Natural killer cell (primary cell): ENCODE results near the gene EPHA2. TPM values are rescaled to one million over a fixed set of nuclear protein-coding genes. Genes with fewer than 3 reads are reported as not detected.

Experiments
- ATAC-seq, 3 donors: fragments of 150-1000 bp in 2 of 3; fragments of 200-7000 bp in 1 of 3; cut with Tn5 transposase; 1 replicate in 1 of 3; 2 replicates in 2 of 3; pipeline ENCODE4 v1.10.0; 2021; ENCODE audit warnings: mild to moderate bottlenecking in 2 of 3, moderate library complexity in 2 of 3
- DNase-seq, 2 donors: peaks; one replicate each; pipeline versions ENCODE4 v3.0.0 to v3.0.0-alpha.2; 2013 to 2021; ENCODE audit warnings: mixed read lengths in 1 of 2
- H3K27ac ChIP-seq: one replicate; pipeline ENCODE4 v1.5.1; 2013; ENCODE audit warnings: mild to moderate bottlenecking, low read length
- H3K27me3 ChIP-seq: one replicate; pipeline ENCODE4 v1.6.1; 2013; ENCODE audit warnings: low read length; ENCODE audit not compliant: control insufficient read depth, insufficient read depth
- H3K36me3 ChIP-seq: one replicate; pipeline ENCODE4 v1.6.1; 2013; ENCODE audit warnings: low read length; ENCODE audit not compliant: control insufficient read depth, insufficient read depth
- H3K4me1 ChIP-seq: one replicate; pipeline ENCODE4 v1.6.1; 2013; ENCODE audit warnings: low read length; ENCODE audit not compliant: control insufficient read depth, insufficient read depth
- H3K4me3 ChIP-seq: one replicate; pipeline ENCODE4 v1.5.1; 2013; ENCODE audit warnings: low read length
- H3K9me3 ChIP-seq: one replicate; pipeline ENCODE4 v1.6.1; 2013; ENCODE audit warnings: low read length; ENCODE audit not compliant: control insufficient read depth, insufficient read depth
- H3K27ac Mint-ChIP-seq, 2 donors: one replicate each; pipeline ENCODE4 v1.8.0; 2022; ENCODE audit warnings: mild to moderate bottlenecking in 2 of 2, mixed read lengths in 2 of 2, moderate library complexity in 1 of 2
- H3K27me3 Mint-ChIP-seq, 2 donors: one replicate each; pipeline ENCODE4 v1.8.0; 2022; ENCODE audit warnings: low read depth in 2 of 2, mixed read lengths in 2 of 2
- H3K36me3 Mint-ChIP-seq: one replicate; pipeline ENCODE4 v1.8.0; 2022; ENCODE audit warnings: mixed read lengths
- H3K4me1 Mint-ChIP-seq, 2 donors: one replicate each; pipeline ENCODE4 v1.8.0; 2022; ENCODE audit warnings: mixed read lengths in 2 of 2
- H3K4me3 Mint-ChIP-seq: one replicate; pipeline ENCODE4 v1.8.0; 2022; ENCODE audit warnings: mild to moderate bottlenecking, moderate library complexity, mixed read lengths
- H3K9me3 Mint-ChIP-seq, 2 donors: one replicate each; pipeline ENCODE4 v1.8.0; 2022; ENCODE audit warnings: mixed read lengths in 2 of 2
- CTCF ChIP-seq: fragments of 200-600 bp; IDR thresholded peaks from one replicate; pipeline ENCODE4 v1.8.0; 2022; ENCODE audit warnings: antibody characterized with exemption
- WGBS: methylation state at CpG from one replicate; pipeline ENCODE4 v1.1.7; 2013; ENCODE audit warnings: missing lambda C conversion rate; ENCODE audit not compliant: insufficient coverage; 5-methylcytosine and 5-hydroxymethylcytosine counted together
- intact Hi-C: fragments of 100-400 bp; cut with micrococcal nuclease; formaldehyde crosslinking; loops from one replicate; pipeline ENCODE4 v1.14.2; 2022
- total RNA-seq, 4 donors: library from RNA; stranded (reverse); fragments of 120-200 nt in 1 of 4; gene quantifications; one replicate each; pipeline versions ENCODE4 v1.2.3 to v1.2.4, GENCODE V29; 2013 to 2022

EPHA2 gene
- total RNA-seq, 3 donors from 2014 or later (not counting 1 experiment from before 2014, with no cell fraction given), result 0.13 TPM; not detected in 2

DNA sequence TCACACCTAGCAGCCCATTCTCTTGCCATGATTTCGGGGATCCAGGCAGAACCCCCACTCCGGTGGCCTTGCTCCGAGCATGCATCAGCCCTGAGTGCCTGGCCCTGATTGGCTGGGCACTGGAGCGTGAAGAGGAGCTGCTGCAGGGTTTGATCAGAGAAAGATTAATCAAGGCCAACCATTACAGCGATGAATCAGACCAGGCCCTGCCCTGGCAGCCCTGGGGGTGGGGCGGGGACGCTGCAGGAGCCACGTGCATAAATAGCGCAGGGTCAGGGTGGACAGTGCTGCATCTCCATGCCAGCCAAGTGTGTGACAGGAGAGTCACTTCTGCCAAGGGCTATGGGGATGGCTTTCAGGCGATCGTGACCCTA is 79.0 kb downstream of the EPHA2 start:
- no peak for ATAC-seq
- H3K27ac Mint-ChIP-seq, result no peak overlapping the region
- Histone ChIP-seq H3K27me3 (peaks cover 16% of the 10 kb centered on the region), H3K4me3 (no peak overlapping the region), H3K4me1 (peaks cover 29% of the 10 kb centered on the region), H3K36me3 (no peaks in the 10 kb centered on the region), H3K27ac (no peak overlapping the region), H3K9me3 (no peaks in the 10 kb centered on the region)
- TF ChIP-seq CTCF, result no peak
- intact Hi-C loops, result no loop called here
- no peak for DNase-seq
- no peaks in the 10 kb centered on the region for H3K9me3 Mint-ChIP-seq
- whole genome bisulfite sequencing, result 90% methylated on average over 11 of the region's 11 CpGs
- peaks cover 10 to 21% of the 10 kb centered on the region in 2 donors for H3K27me3 Mint-ChIP-seq
- peaks cover 9 to 10% of the 10 kb centered on the region in 2 donors for H3K4me1 Mint-ChIP-seq
- no peak overlapping the region for H3K4me3 Mint-ChIP-seq
- H3K36me3 Mint-ChIP-seq, result no peaks in the 10 kb centered on the region

DNA sequence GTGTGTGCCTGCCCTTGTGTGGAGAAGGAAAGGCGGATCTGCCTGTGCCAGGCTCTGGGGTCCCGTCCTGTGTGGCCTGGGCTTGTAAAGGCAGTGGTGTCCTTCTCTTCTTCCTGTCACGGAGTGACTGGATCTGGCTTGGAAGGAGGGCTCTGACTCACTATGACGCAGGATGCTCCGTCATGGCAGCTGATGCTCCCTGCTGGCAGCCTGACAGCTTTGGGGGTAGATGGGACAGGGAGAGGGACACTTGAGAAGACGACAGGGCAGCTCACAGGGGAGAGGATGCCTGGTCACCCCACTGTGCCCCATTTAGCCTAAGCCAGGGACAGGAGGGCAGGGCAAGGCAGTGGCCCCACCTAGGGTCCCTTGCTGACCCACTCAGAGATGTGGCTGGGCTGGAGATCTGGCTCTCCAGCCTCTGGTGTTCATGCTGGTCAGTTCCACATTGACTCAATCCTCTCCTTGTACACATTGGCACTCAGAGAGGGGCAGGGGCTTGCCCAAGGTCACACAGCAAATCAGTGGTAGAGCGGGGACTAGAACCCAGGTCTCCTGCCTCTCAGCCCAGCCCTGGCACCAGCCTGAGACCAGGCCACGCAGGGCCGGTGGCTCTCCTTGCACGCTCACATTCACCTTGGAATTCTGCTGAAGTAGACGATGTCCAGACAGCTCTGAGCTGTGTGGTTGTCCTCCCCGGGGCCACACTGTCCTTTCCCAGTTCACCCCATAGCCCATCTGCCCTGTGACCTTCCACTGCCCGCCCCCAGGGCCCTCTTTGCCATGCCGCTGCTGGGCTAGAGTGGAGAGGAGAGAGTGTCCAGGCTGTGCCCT is 79.6 kb downstream of the EPHA2 start:
- no peaks in the 10 kb centered on the region for H3K9me3 ChIP-seq
- no peak overlapping the region for H3K27ac ChIP-seq
- no peaks in the 10 kb centered on the region for H3K36me3 ChIP-seq
- intact Hi-C loops, result no loop called here
- TF ChIP-seq CTCF, result no peak
- H3K27ac Mint-ChIP-seq, result no peak overlapping the region
- peaks cover 9 to 10% of the 10 kb centered on the region in 2 donors for H3K4me1 Mint-ChIP-seq
- no peaks in the 10 kb centered on the region for H3K9me3 Mint-ChIP-seq
- no peak for ATAC-seq
- no peak overlapping the region for H3K4me3 ChIP-seq
- peaks cover 16% of the 10 kb centered on the region for H3K27me3 ChIP-seq
- WGBS, result 88% methylated on average over 13 of the region's 14 CpGs
- H3K27me3 Mint-ChIP-seq, result peaks cover 10 to 21% of the 10 kb centered on the region in 2 donors
- no peak overlapping the region for H3K4me3 Mint-ChIP-seq
- no peak for DNase-seq
- no peaks in the 10 kb centered on the region for H3K36me3 Mint-ChIP-seq
- H3K4me1 ChIP-seq, result peaks cover 31% of the 10 kb centered on the region

DNA sequence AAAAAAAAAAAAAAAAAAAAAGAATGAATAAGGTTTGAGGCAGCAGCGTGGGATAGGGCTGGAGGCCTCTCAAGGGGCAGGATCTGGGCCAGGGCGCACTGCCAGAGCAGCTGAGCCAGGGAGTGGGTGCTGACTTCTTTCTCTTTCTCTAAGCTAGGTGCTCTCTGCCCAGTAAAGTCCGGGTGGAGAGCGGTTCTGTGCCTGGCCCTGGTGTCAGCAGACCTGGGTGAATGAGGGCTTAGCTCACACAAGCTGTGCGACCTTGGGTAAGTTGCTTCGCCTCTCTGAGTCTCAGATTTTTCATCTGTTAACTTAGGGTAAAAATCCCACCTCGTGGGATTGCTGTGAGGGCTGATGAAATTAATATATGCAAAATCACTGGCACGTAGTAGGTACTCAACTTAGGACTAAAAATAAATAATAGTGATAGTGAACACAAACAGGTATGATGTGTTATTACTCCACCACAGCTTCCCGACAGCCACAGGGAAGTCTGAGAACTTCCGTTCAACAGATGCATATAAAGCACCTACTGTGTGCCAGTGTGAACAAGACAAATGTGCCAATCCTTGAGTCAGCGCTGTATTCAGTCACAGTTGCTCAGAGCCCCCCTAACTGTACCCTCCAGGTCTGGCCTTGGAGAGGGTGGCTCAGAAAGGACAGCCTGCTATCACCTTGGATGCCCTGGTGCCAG is 80.4 kb downstream of the EPHA2 start:
- Histone ChIP-seq H3K9me3 (no peaks in the 10 kb centered on the region), H3K36me3 (no peaks in the 10 kb centered on the region), H3K27me3 (peaks cover 16% of the 10 kb centered on the region), H3K4me3 (no peak overlapping the region), H3K27ac (no peak overlapping the region), H3K4me1 (peaks cover 39% of the 10 kb centered on the region)
- intact Hi-C loops, result no loop called here
- H3K4me1 Mint-ChIP-seq, result peaks cover 9 to 15% of the 10 kb centered on the region in 2 donors
- no peak overlapping the region for H3K27ac Mint-ChIP-seq
- ATAC-seq (no peak), DNase-seq (no peak)
- no peak for TF ChIP-seq CTCF
- H3K27me3 Mint-ChIP-seq, result peaks cover 10 to 21% of the 10 kb centered on the region in 2 donors
- no peaks in the 10 kb centered on the region for H3K9me3 Mint-ChIP-seq
- no peaks in the 10 kb centered on the region for H3K36me3 Mint-ChIP-seq
- no peak overlapping the region for H3K4me3 Mint-ChIP-seq
- WGBS, result 87% methylated on average over 11 of the region's 11 CpGs

Other genes starting within 250 kb of the EPHA2 start
- gene ZBTB17, start 180.0 kb downstream of the EPHA2 start, total RNA-seq, result 100 to 1,000 TPM in 1 of 3 donors, 10 to 100 TPM in 2; 86.0 to 100 (median 86.9) TPM
- gene SRARP, start 151.8 kb downstream of the EPHA2 start, total RNA-seq, result not detected
- gene HSPB7, start 138.0 kb downstream of the EPHA2 start, total RNA-seq, result not detected
- under 1 TPM in 2 of 3 donors, not detected in 1; 0.16 to 0.33 TPM for gene CLCNKA, start 134.0 kb downstream of the EPHA2 start, total RNA-seq
- not detected for gene CLCNKB, start 112.3 kb downstream of the EPHA2 start, total RNA-seq
- not detected for gene FAM131C, start 82.4 kb downstream of the EPHA2 start, total RNA-seq
- gene ARHGEF19, start 56.6 kb upstream of the EPHA2 start, total RNA-seq, result 10 to 100 TPM; 14.6 to 18.9 (median 15.8) TPM
- 10 to 100 TPM in 1 of 3 donors, 1 to 10 TPM in 2; 7.6 to 10.8 (median 8.3) TPM for gene CPLANE2, start 81.1 kb upstream of the EPHA2 start, total RNA-seq
- gene FBXO42, start 196.4 kb upstream of the EPHA2 start, total RNA-seq, result 10 to 100 TPM; 19.5 to 24.5 (median 24.1) TPM
- 100 to 1,000 TPM; 170 to 187 (median 177) TPM for gene SZRD1, start 211.2 kb upstream of the EPHA2 start, total RNA-seq